HepG2 (cell line): Measurements from ENCODE around the gene ZBTB1. TPM values are rescaled to one million over a fixed set of nuclear protein-coding genes. Genes with fewer than 3 reads are reported as not detected.

Experiments used
- ATAC-seq: fragments of 200-7000 bp; cut with Tn5 transposase; 3 replicates; pipeline ENCODE4 v1.9.1; 2020; ENCODE audit warnings: mild to moderate bottlenecking, moderate library complexity
- BruUV-seq: library from RNA; stranded (reverse); fragments of 400-500 nt; replicated peaks from 2 replicates; lab custom pipeline; 2021; lab: Mats Ljungman, UMichigan
- CTCF ChIA-PET: fragments of 300-600 bp; formaldehyde crosslinking; extraction: SDS; loops from one replicate; lab custom pipeline; 2021; ENCODE audit warnings: low total read pairs, inconsistent platforms, low intra/inter-chr PET ratio; lab: Yijun Ruan, JAX
- POLR2A ChIA-PET: fragments of 350-600 bp; sonication (Branson Sonifier 250); formaldehyde crosslinking; loops from one replicate; lab custom pipeline; 2020; ENCODE audit warnings: antibody characterized with exemption, inconsistent platforms; lab: Yijun Ruan, JAX
- DNase-seq: peaks from one replicate; pipeline ENCODE4 v3.0.0-alpha.2; 2015; ENCODE audit warnings: low spot score
- FAIRE-seq: peaks from 3 replicates; lab custom pipeline; 2011; peaks lifted over from hg19 to GRCh38; lab: Jason Lieb, UNC
- H2AFZ ChIP-seq: one replicate; pipeline ENCODE4 v1.6.1; 2011; ENCODE audit warnings: low read length, inconsistent platforms
- H3K27ac ChIP-seq: fragments of 300-600 bp; 3 replicates; pipeline ENCODE4 v1.8.0; 2011; ENCODE audit warnings: mixed run types, mild to moderate bottlenecking, mixed read lengths, low read length, inconsistent platforms; ENCODE audit not compliant: insufficient read depth; ENCODE audit errors: extremely low read length
- H3K27me3 ChIP-seq, 2 experiments: fragments of 200-600 bp in 1 of 2; 2 replicates in 1 of 2; 3 replicates in 1 of 2; pipeline versions ENCODE4 v1.6.0 to v1.8.0; 2011; ENCODE audit warnings: low read length in 2 of 2, mild to moderate bottlenecking in 2 of 2, moderate library complexity in 2 of 2, inconsistent platforms in 1 of 2; ENCODE audit not compliant: insufficient read depth in 2 of 2, control insufficient read depth in 1 of 2
- H3K36me3 ChIP-seq, 2 experiments: fragments of 200-600 bp in 1 of 2; replicated peaks in 1 of 2; 2 replicates in 1 of 2; 3 replicates in 1 of 2; pipeline versions ENCODE4 v1.5.1 to v1.8.0; 2011; ENCODE audit warnings: low read length in 2 of 2, inconsistent platforms in 1 of 2; ENCODE audit not compliant: insufficient read depth in 2 of 2, control insufficient read depth in 1 of 2
- H3K4me1 ChIP-seq: 2 replicates; pipeline ENCODE4 v1.5.1; 2012; ENCODE audit warnings: low read length, inconsistent platforms; ENCODE audit not compliant: insufficient read depth
- H3K4me2 ChIP-seq: 2 replicates; pipeline ENCODE4 v1.6.0; 2011; ENCODE audit warnings: low read depth, low read length, inconsistent platforms
- H3K4me3 ChIP-seq, 3 experiments: fragments of 200-600 bp in 1 of 3; sonication (generic), shearing (Covaris generic) in 1 of 3; replicated peaks in 1 of 3; 2 replicates each; pipeline ENCODE4 v1.5.1; 2011 to 2016; ENCODE audit warnings: low read length in 3 of 3, inconsistent platforms in 2 of 3, low read depth in 2 of 3, mild to moderate bottlenecking in 2 of 3, control low read depth in 1 of 3, mixed read lengths in 1 of 3; ENCODE audit not compliant: insufficient read depth in 1 of 3
- H3K79me2 ChIP-seq: one replicate; pipeline ENCODE4 v1.6.1; 2011; ENCODE audit warnings: low read length, inconsistent platforms; ENCODE audit not compliant: insufficient read depth
- H3K9ac ChIP-seq: 2 replicates; pipeline ENCODE4 v1.6.0; 2011; ENCODE audit warnings: mild to moderate bottlenecking, low read depth, low read length, inconsistent platforms; ENCODE audit not compliant: insufficient read depth
- H3K9me3 ChIP-seq: 2 replicates; pipeline ENCODE4 v1.5.1; 2012; ENCODE audit warnings: mild to moderate bottlenecking, low read length
- H4K20me1 ChIP-seq: 2 replicates; pipeline ENCODE4 v1.6.0; 2011; ENCODE audit warnings: inconsistent platforms, mild to moderate bottlenecking, low read length, moderate library complexity; ENCODE audit not compliant: insufficient read depth
- FOXA1 ChIP-seq, 2 experiments: fragments of 450-650 bp in 1 of 2; sonication (generic) in 1 of 2; formaldehyde crosslinking in 1 of 2; IDR thresholded peaks; 2 replicates each; pipeline versions ENCODE4 v1.4.0 to v1.6.1; 2016 to 2020; ENCODE audit warnings: missing genetic modification reagents in 1 of 2
- GZF1 ChIP-seq: sonication (generic); formaldehyde crosslinking; IDR thresholded peaks from 2 replicates; pipeline ENCODE4 v1.5.1; 2020; ENCODE audit warnings: mild to moderate bottlenecking, missing genetic modification reagents
- RXRB ChIP-seq: IDR thresholded peaks from 2 replicates; pipeline ENCODE4 v1.6.1; 2016; ENCODE audit warnings: borderline replicate concordance, missing genetic modification reagents, missing compliant biosample characterization
- SOX5 ChIP-seq: IDR thresholded peaks from 2 replicates; pipeline ENCODE4 v1.6.1; 2016; ENCODE audit warnings: borderline replicate concordance
- WGBS: methylation state at CpG from one replicate; pipeline ENCODE4 v1.1.6; 2017; ENCODE audit warnings: low lambda C conversion rate; 5-methylcytosine and 5-hydroxymethylcytosine counted together
- in situ Hi-C: cut with HindIII; loops from 2 replicates; pipeline ENCODE4 v1.10.0; 2017; ENCODE audit warnings: low pct_unique_long_range_greater_than_20kb; ENCODE audit not compliant: extremely low pct_ligation_motif_present
- intact Hi-C: fragments of 100-400 bp; cut with micrococcal nuclease; formaldehyde crosslinking; loops from one replicate; pipeline ENCODE4 v1.10.0; 2022; ENCODE audit not compliant: unreplicated experiment
- polyA plus RNA-seq, 8 experiments: library from polyadenylated mRNA; depleted of rRNA in 3 of 8; stranded (reverse) in 7 of 8; unstranded in 1 of 8; fragments of >200 nt; fragmentation: Illumina TruSeq in 4 of 8; extraction: Trizol in 4 of 8; gene quantifications; 2 replicates each; pipeline versions ENCODE4 v1.2.1 to v1.2.3, GENCODE V29; 2011 to 2016; ENCODE audit warnings: low read depth in 4 of 8, missing spikeins in 1 of 8, mixed read lengths in 1 of 8; ENCODE audit not compliant: insufficient read depth in 1 of 8
- total RNA-seq, 5 experiments: library from RNA; depleted of rRNA; stranded (reverse); fragments of >200 nt; fragmentation: Illumina TruSeq; extraction: Trizol; gene quantifications; 2 replicates each; pipeline ENCODE4 v1.2.3, GENCODE V29; 2016; ENCODE audit warnings: low read depth in 1 of 5
- TF ChIP-seq, protein P1 (sequence below): IDR thresholded peaks from 2 replicates; pipeline ENCODE4 v1.6.1; 2016; ENCODE audit warnings: missing genetic modification reagents, missing compliant biosample characterization
- TF ChIP-seq, protein P2 (sequence below): IDR thresholded peaks from 2 replicates; pipeline ENCODE4 v1.6.1; 2016; ENCODE audit warnings: low read depth, missing genetic modification reagents, missing compliant biosample characterization
- TF ChIP-seq, protein P3 (sequence below): sonication (generic); formaldehyde crosslinking; IDR thresholded peaks from 2 replicates; pipeline ENCODE4 v1.4.0; 2020; ENCODE audit warnings: missing genetic modification reagents

Gene ZBTB1
- total and polyA plus RNA-seq, 2 of the 13 experiments (the other 11 are each of a cell fraction or from before 2014, with no cell fraction given), result 18.8 to 22.6 TPM

DNA sequence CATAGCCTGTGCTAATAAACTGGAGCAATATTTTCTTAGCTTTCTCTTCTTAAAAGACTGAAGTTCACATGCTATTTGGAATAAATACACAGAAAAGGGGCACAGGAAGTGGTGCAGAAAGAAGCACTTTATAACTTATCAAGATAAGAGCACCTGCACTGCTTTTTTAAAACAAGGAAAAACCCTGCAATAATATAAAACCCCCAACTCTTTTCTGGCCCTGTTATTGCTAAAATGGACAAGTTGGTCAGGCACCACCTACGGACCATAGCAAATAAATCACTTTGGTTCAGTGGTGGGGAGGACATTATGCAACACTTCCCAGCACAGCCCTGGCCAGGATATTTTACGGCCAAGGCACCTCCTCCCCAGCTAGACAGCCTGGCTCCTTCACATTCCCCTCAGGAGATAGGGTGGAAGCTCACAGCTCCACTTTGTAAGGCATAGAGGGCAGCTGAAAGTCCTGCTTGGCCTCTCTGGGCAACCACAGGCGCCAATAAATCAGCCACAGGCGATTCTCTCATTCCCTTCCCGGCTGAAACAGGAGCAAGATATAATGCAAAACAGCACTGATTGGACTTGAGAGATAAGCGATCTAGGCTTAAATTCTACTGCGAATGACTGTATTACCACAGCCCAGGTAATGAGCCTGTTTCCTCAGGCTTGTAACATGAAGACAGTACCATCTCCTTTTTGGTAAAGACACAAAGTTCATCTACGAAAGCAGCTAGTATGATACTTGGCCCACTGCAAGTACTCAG, 3.0 kb upstream of the ZBTB1 start:
- no TSS peak for BruUV-seq
- ATAC-seq (no peak), FAIRE-seq (no peak), DNase-seq (peak; percentile 55)
- WGBS, result 14% methylated on average over 5 of the region's 8 CpGs
- Histone ChIP-seq H3K4me1 (peaks cover 41% of the 10 kb centered on the region), H3K27me3 (no peaks in the 10 kb centered on the region; a peak in 1 of 5 replicates), H4K20me1 (peaks cover 10% of the 10 kb centered on the region), H3K4me3 (peak overlapping the region; percentile 93 to 98 (median 96)), H3K27ac (peak overlapping the region; percentile 44), H3K9ac (peak overlapping the region; percentile 95), H3K9me3 (no peaks in the 10 kb centered on the region), H2AFZ (no peak overlapping the region), H3K79me2 (peaks cover 28% of the 10 kb centered on the region), H3K4me2 (peak overlapping the region; percentile 85), H3K36me3 (no peaks in the 10 kb centered on the region)
- ChIA-PET POLR2A (interaction anchor here (0.7 to 0.8 kb wide), 2 partner anchors 12 to 114 kb away, joined by 3 to 4 read pairs; partner anchors contain the start of gene MTHFD1), CTCF (interaction anchor here (0.9 kb wide), 1 partner anchor 71 kb away, joined by 3 read pairs; no protein-coding TSS in a partner anchor)
- intact Hi-C loops, result no loop called here
- in situ Hi-C loops, result no loop called here
- peak; percentile 23; the same call in 1 of the 2 replicates for TF ChIP-seq RXRB
- no peak for TF ChIP-seq SOX5
- no peak for TF ChIP-seq GZF1 (CRISPR knock-in tag)
- TF ChIP-seq, protein P1, sequence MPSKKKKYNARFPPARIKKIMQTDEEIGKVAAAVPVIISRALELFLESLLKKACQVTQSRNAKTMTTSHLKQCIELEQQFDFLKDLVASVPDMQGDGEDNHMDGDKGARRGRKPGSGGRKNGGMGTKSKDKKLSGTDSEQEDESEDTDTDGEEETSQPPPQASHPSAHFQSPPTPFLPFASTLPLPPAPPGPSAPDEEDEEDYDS, result 0 out of 2 replicates have a peak, but pooled peaks have one; percentile 15
- TF ChIP-seq, protein P2, sequence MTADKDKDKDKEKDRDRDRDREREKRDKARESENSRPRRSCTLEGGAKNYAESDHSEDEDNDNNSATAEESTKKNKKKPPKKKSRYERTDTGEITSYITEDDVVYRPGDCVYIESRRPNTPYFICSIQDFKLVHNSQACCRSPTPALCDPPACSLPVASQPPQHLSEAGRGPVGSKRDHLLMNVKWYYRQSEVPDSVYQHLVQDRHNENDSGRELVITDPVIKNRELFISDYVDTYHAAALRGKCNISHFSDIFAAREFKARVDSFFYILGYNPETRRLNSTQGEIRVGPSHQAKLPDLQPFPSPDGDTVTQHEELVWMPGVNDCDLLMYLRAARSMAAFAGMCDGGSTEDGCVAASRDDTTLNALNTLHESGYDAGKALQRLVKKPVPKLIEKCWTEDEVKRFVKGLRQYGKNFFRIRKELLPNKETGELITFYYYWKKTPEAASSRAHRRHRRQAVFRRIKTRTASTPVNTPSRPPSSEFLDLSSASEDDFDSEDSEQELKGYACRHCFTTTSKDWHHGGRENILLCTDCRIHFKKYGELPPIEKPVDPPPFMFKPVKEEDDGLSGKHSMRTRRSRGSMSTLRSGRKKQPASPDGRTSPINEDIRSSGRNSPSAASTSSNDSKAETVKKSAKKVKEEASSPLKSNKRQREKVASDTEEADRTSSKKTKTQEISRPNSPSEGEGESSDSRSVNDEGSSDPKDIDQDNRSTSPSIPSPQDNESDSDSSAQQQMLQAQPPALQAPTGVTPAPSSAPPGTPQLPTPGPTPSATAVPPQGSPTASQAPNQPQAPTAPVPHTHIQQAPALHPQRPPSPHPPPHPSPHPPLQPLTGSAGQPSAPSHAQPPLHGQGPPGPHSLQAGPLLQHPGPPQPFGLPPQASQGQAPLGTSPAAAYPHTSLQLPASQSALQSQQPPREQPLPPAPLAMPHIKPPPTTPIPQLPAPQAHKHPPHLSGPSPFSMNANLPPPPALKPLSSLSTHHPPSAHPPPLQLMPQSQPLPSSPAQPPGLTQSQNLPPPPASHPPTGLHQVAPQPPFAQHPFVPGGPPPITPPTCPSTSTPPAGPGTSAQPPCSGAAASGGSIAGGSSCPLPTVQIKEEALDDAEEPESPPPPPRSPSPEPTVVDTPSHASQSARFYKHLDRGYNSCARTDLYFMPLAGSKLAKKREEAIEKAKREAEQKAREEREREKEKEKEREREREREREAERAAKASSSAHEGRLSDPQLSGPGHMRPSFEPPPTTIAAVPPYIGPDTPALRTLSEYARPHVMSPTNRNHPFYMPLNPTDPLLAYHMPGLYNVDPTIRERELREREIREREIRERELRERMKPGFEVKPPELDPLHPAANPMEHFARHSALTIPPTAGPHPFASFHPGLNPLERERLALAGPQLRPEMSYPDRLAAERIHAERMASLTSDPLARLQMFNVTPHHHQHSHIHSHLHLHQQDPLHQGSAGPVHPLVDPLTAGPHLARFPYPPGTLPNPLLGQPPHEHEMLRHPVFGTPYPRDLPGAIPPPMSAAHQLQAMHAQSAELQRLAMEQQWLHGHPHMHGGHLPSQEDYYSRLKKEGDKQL (CRISPR knock-in tag), result no peak
- TF ChIP-seq, protein P3, sequence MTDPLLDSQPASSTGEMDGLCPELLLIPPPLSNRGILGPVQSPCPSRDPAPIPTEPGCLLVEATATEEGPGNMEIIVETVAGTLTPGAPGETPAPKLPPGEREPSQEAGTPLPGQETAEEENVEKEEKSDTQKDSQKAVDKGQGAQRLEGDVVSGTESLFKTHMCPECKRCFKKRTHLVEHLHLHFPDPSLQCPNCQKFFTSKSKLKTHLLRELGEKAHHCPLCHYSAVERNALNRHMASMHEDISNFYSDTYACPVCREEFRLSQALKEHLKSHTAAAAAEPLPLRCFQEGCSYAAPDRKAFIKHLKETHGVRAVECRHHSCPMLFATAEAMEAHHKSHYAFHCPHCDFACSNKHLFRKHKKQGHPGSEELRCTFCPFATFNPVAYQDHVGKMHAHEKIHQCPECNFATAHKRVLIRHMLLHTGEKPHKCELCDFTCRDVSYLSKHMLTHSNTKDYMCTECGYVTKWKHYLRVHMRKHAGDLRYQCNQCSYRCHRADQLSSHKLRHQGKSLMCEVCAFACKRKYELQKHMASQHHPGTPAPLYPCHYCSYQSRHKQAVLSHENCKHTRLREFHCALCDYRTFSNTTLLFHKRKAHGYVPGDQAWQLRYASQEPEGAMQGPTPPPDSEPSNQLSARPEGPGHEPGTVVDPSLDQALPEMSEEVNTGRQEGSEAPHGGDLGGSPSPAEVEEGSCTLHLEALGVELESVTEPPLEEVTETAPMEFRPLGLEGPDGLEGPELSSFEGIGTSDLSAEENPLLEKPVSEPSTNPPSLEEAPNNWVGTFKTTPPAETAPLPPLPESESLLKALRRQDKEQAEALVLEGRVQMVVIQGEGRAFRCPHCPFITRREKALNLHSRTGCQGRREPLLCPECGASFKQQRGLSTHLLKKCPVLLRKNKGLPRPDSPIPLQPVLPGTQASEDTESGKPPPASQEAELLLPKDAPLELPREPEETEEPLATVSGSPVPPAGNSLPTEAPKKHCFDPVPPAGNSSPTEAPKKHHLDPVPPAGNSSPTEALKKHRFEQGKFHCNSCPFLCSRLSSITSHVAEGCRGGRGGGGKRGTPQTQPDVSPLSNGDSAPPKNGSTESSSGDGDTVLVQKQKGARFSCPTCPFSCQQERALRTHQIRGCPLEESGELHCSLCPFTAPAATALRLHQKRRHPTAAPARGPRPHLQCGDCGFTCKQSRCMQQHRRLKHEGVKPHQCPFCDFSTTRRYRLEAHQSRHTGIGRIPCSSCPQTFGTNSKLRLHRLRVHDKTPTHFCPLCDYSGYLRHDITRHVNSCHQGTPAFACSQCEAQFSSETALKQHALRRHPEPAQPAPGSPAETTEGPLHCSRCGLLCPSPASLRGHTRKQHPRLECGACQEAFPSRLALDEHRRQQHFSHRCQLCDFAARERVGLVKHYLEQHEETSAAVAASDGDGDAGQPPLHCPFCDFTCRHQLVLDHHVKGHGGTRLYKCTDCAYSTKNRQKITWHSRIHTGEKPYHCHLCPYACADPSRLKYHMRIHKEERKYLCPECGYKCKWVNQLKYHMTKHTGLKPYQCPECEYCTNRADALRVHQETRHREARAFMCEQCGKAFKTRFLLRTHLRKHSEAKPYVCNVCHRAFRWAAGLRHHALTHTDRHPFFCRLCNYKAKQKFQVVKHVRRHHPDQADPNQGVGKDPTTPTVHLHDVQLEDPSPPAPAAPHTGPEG (CRISPR knock-in tag), result no peak
- no peak for TF ChIP-seq FOXA1 (IDR thresholded peaks at IDR 0.05)
- 0 out of 2 replicates have a peak, but pooled peaks have one; percentile 15 for TF ChIP-seq FOXA1 (CRISPR knock-in tag; IDR thresholded peaks at IDR 0.05)
